ENCODE data around the gene AGTRAP.

The AGTRAP gene

GRCh38 chr1:11735531-11735853 is 444 bp upstream of the AGTRAP start:
- DNase-seq (ENCODE audit: low read depth, low spot score), result no peak

GRCh38 chr1:11736746-11737639 is 1.1 kb downstream of the AGTRAP start:
- peak; percentile 81 for DNase-seq (ENCODE audit: low read depth, low spot score)

- DNase-seq (ENCODE audit: low read depth, low spot score), result no peak
Observed at GRCh38 chr1:11738096-11738495, 2.2 kb downstream of the AGTRAP start.

- no peak for DNase-seq (ENCODE audit: low read depth, low spot score)
Observed at GRCh38 chr1:11738783-11739182, 2.8 kb downstream of the AGTRAP start.

GRCh38 chr1:11740258-11741192 is 4.6 kb downstream of the AGTRAP start:
- no peak for DNase-seq (ENCODE audit: low read depth, low spot score)

- DNase-seq (ENCODE audit: low read depth, low spot score), result no peak
Observed at GRCh38 chr1:11741482-11741881, 5.5 kb downstream of the AGTRAP start.

GRCh38 chr1:11741919-11742558 is 6.1 kb downstream of the AGTRAP start:
- DNase-seq (ENCODE audit: low read depth, low spot score), result no peak

- DNase-seq (ENCODE audit: low read depth, low spot score), result no peak
Observed at GRCh38 chr1:11744287-11744686, 8.4 kb downstream of the AGTRAP start.

GRCh38 chr1:11746092-11746491 is 10.2 kb downstream of the AGTRAP start:
- no peak for DNase-seq (ENCODE audit: low read depth, low spot score)

- DNase-seq (ENCODE audit: low read depth, low spot score), result no peak
Observed at GRCh38 chr1:11746795-11747487, 11.0 kb downstream of the AGTRAP start.

- DNase-seq (ENCODE audit: low read depth, low spot score), result no peak
Observed at GRCh38 chr1:11748294-11749202, 12.6 kb downstream of the AGTRAP start.

GRCh38 chr1:11749203-11749689 is 13.3 kb downstream of the AGTRAP start:
- peak; percentile 80 for DNase-seq (ENCODE audit: low read depth, low spot score)

GRCh38 chr1:11749996-11750395 is 14.1 kb downstream of the AGTRAP start:
- no peak for DNase-seq (ENCODE audit: low read depth, low spot score)

- DNase-seq (ENCODE audit: low read depth, low spot score), result no peak
Observed at GRCh38 chr1:11751087-11751486, 15.2 kb downstream of the AGTRAP start.

- peak; percentile 86 for DNase-seq (ENCODE audit: low read depth, low spot score)
Observed at GRCh38 chr1:11752359-11753088, 16.6 kb downstream of the AGTRAP start.

- peak; percentile 41 for DNase-seq (ENCODE audit: low read depth, low spot score)
Observed at GRCh38 chr1:11753555-11754208, 17.7 kb downstream of the AGTRAP start.

GRCh38 chr1:11757047-11757446 is 21.1 kb downstream of the AGTRAP start:
- DNase-seq (ENCODE audit: low read depth, low spot score), result no peak

GRCh38 chr1:11759791-11760190 is 23.9 kb downstream of the AGTRAP start:
- no peak for DNase-seq (ENCODE audit: low read depth, low spot score)

- DNase-seq (ENCODE audit: low read depth, low spot score), result no peak
Observed at GRCh38 chr1:11761285-11761684, 25.3 kb downstream of the AGTRAP start.
